Tibial artery (tissue), 4 donors: ENCODE data around the gene FAM168A.

ENCODE experiments used
- DNase-seq, 2 donors: peaks; one replicate each; pipeline ENCODE4 v3.0.0-alpha.2; 2019
- H3K27ac ChIP-seq, 2 donors: fragments of 200-600 bp; sonication (generic) in 1 of 2; 1 replicate in 1 of 2; 2 replicates in 1 of 2; pipeline ENCODE4 v1.5.1; 2018 to 2019; ENCODE audit warnings: mild to moderate bottlenecking in 1 of 2
- H3K27me3 ChIP-seq, 2 donors: fragments of 200-600 bp; sonication (generic) in 1 of 2; one replicate each; pipeline versions ENCODE4 v1.5.1 to v1.6.0; 2016 to 2019
- H3K36me3 ChIP-seq, 3 donors: fragments of 200-600 bp; sonication (generic) in 2 of 3; one replicate each; pipeline ENCODE4 v1.5.1; 2016 to 2019; ENCODE audit warnings: mild to moderate bottlenecking in 2 of 3
- H3K4me1 ChIP-seq, 4 donors: fragments of 200-600 bp; sonication (generic) in 2 of 4; 1 replicate in 3 of 4; 2 replicates in 1 of 4; pipeline ENCODE4 v1.5.1; 2016 to 2019
- H3K4me3 ChIP-seq, 2 donors: fragments of 200-600 bp; sonication (generic) in 1 of 2; 1 replicate in 1 of 2; 2 replicates in 1 of 2; pipeline ENCODE4 v1.5.1; 2018 to 2019; ENCODE audit warnings: mild to moderate bottlenecking in 2 of 2
- H3K9me3 ChIP-seq, 3 donors: fragments of 200-600 bp; sonication (generic) in 1 of 3; one replicate each; pipeline ENCODE4 v1.5.1; 2016 to 2019
- intact Hi-C: fragments of 100-400 bp; cut with DNase I; formaldehyde crosslinking; loops from one replicate; pipeline ENCODE4 v1.15.0; 2023; ENCODE audit warnings: low total_unique reads
- TF ChIP-seq, protein P1 (sequence below), 2 experiments: fragments of 200-600 bp in 1 of 2; fragments of 450-650 bp in 1 of 2; IDR thresholded peaks; one replicate each; pipeline ENCODE4 v1.5.1; 2017 to 2019; ENCODE audit warnings: antibody characterized with exemption in 2 of 2, mild to moderate bottlenecking in 1 of 2, moderate library complexity in 1 of 2

Gene FAM168A

DNA sequence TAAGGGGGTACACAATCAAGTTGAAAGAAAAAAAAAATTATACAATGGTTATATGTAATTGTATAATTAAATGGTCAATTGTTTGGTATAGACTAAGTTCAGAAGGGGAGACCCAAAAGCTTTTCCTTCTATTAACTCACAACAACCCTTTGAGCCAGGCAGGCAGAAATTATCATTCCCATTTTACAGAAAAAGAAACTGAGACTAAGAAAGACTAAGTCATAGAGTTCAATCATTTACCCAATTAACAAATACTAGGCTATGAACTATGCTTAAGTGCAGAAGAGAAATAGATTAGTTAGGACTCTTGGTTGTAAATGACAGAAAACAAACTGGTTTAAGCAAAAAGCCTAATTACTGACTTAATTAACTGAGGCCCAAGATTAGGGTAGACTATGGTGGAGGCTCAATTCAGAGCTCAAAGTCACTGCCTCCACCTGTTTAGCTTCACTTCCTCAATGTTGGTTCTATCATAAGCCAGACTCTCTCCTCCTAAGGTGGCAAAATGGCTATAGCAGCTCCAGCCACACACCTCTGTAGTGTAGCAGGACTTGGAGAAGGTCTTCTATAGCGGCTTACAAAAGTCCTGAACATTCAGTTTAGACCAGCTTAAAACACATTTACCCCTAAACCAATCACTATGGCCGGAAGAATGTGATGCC lies 34.2 kb downstream of the FAM168A start:
- H3K27me3 ChIP-seq, result no peaks in the 10 kb centered on the region
- H3K36me3 ChIP-seq, result no peaks in the 10 kb centered on the region
- no peaks in the 10 kb centered on the region for H3K9me3 ChIP-seq
- TF ChIP-seq, protein P1, sequence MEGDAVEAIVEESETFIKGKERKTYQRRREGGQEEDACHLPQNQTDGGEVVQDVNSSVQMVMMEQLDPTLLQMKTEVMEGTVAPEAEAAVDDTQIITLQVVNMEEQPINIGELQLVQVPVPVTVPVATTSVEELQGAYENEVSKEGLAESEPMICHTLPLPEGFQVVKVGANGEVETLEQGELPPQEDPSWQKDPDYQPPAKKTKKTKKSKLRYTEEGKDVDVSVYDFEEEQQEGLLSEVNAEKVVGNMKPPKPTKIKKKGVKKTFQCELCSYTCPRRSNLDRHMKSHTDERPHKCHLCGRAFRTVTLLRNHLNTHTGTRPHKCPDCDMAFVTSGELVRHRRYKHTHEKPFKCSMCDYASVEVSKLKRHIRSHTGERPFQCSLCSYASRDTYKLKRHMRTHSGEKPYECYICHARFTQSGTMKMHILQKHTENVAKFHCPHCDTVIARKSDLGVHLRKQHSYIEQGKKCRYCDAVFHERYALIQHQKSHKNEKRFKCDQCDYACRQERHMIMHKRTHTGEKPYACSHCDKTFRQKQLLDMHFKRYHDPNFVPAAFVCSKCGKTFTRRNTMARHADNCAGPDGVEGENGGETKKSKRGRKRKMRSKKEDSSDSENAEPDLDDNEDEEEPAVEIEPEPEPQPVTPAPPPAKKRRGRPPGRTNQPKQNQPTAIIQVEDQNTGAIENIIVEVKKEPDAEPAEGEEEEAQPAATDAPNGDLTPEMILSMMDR (IDR thresholded peaks at IDR 0.05), result no peak
- intact Hi-C loops, result no loop called here
- no peak overlapping the region for H3K4me3 ChIP-seq
- no peaks in the 10 kb centered on the region for H3K4me1 ChIP-seq
- H3K27ac ChIP-seq, result no peak overlapping the region
- DNase-seq, result no peak

DNA sequence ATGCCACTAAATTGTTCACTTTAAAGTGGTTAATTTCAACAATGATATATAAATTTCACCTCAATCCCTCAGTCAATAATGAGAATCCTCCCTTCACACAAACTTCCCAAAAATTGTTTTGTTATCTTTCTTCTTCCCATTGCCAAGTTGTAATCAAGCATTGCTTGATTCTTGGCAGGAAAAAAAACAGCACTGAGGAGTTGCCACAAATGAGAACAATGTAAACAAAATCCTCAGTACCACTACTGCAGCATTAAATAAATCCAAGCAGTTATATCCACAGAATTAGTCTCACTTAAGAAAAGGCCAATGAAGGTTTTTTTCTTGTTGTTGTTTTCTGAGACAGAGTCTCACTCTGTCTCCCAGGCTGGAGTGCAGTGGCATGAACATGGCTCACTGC lies 38.2 kb downstream of the FAM168A start:
- DNase-seq, result no peak
- Histone ChIP-seq H3K36me3 (no peaks in the 10 kb centered on the region), H3K27me3 (no peaks in the 10 kb centered on the region), H3K4me3 (no peak overlapping the region), H3K4me1 (peaks cover 0 to 9% (median 2%) of the 10 kb centered on the region in 4 donors), H3K27ac (no peak overlapping the region), H3K9me3 (no peaks in the 10 kb centered on the region)
- TF ChIP-seq, protein P1 (IDR thresholded peaks at IDR 0.05), result no peak
- intact Hi-C loops, result no loop called here

DNA sequence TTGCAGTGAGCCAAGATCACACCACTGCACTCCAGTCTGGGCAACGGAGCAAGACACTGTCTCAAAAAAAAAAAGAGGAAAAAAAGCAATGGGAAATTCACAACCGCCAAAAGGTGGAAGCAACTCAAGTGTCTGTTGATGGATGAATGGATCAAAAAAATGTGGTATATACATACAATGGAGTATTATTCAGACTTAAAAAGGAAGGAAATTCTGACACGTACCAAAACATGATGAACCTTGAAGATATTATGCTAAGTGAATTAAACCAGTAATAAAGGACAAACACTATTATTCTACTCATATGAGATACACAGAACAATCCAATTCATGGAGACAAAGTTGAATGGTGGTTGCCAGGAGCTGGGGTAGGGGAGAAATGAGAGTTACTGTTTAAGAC lies 40.9 kb downstream of the FAM168A start:
- Histone ChIP-seq H3K36me3 (no peaks in the 10 kb centered on the region), H3K27ac (no peak overlapping the region), H3K4me3 (no peak overlapping the region), H3K4me1 (peaks cover 0 to 9% (median 2%) of the 10 kb centered on the region in 4 donors), H3K9me3 (no peaks in the 10 kb centered on the region), H3K27me3 (no peaks in the 10 kb centered on the region)
- TF ChIP-seq, protein P1 (IDR thresholded peaks at IDR 0.05), result no peak
- intact Hi-C loops, result no loop called here
- DNase-seq, result no peak

DNA sequence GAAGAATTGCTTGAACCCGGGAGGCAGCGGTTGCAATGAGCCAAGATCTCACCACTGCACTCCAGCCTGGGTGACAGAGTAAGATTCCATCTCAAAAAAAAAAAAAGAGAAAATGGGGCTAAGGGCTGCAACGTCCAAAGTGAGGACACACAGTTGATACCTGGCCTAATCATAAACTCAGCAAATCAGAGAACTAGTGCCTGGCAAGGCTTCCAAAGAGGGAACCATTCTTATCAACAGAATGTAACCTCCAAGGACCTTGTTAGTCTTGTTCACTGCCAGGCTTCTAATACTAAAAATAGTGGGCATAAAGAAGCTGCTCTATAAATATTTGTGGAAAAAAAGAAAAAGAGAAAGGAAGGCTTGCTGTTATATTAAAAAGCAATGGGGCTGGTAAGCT lies 42.3 kb downstream of the FAM168A start:
- TF ChIP-seq, protein P1 (IDR thresholded peaks at IDR 0.05), result no peak
- intact Hi-C loops, result no loop called here
- H3K4me1 ChIP-seq, result peaks cover 0 to 9% (median 2%) of the 10 kb centered on the region in 4 donors
- H3K27me3 ChIP-seq, result no peaks in the 10 kb centered on the region
- H3K27ac ChIP-seq, result no peak overlapping the region
- H3K9me3 ChIP-seq, result no peaks in the 10 kb centered on the region
- no peak overlapping the region for H3K4me3 ChIP-seq
- no peak for DNase-seq
- H3K36me3 ChIP-seq, result no peaks in the 10 kb centered on the region

DNA sequence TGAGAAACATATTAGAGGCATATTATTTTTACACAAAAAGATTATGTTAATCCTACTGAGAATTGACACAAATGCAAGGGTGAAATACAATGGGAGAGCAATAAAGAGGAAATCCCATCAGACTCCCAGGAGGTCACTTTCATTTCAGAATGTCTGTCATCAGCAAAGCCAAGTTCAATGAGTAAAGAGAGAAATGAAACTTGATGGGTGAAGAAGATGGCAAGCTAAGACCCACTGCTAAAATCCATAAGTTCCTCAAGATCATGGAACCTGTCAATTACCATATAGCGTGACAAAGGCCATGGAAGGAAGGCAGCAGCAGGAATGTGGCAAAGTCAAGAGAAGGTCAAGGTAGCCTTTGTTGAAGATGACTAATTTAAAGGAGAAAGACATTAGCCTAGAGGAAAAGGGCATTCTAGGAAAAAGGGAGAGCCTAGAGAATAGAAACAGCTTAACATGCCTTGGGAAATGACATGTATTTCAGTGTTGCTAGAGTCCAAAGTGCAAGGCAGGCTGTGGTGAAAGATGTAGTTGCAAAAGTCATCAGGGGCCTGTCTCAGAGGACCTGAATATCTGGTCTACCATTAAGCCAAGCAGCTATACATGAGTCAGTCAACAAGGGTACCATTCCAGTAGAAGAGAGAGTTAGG lies 43.1 kb downstream of the FAM168A start:
- DNase-seq, result no peak
- H3K36me3 ChIP-seq, result no peaks in the 10 kb centered on the region
- H3K4me3 ChIP-seq, result no peak overlapping the region
- no peak overlapping the region for H3K27ac ChIP-seq
- no peaks in the 10 kb centered on the region for H3K9me3 ChIP-seq
- TF ChIP-seq, protein P1 (IDR thresholded peaks at IDR 0.05), result no peak
- peaks cover 0 to 9% (median 2%) of the 10 kb centered on the region in 4 donors for H3K4me1 ChIP-seq
- H3K27me3 ChIP-seq, result no peaks in the 10 kb centered on the region
- intact Hi-C loops, result no loop called here
